ENCODE data around the gene JAKMIP1.

Gene JAKMIP1

DNA sequence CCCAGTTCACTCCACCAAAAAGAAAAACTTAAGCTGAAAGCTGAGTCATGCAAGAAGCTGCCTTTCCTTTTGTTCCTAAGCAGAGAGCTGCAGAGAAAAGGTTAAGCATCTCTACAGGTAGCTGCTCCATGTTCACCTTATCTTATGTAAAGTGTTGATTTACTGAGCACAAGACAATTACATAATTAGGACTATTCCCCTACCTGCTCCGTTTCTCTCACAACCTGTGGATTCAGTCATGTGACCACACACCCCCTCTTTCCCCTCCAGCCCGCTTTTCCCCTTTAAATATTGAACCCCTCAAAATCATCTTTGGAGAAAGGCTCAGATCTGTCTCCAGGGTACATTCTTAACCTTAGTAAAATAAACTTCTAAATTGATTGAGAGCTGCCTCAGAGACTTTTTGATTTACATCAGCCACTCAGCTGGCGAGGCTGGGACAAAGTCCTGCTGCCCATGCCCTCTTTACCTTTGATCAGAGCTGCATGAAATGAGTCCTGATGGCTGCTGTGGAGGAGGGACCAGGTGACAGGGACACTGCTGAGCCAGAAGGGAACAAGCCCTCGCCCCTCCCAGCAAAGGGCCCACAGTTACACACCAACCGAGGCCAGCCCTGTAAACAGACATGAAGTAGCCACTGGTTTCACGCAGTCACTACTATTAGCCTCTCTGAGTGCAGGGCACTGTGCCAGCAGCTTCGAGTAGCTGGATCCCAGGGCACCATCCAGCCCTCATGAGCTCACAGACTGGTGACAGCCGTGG is 128.2 kb downstream of the JAKMIP1 start:
- Histone ChIP-seq H3K9me3 (ENCODE audit: control insufficient read depth in 1 of 2, low read length in 2 of 2) (no peaks in the 10 kb centered on the region), H3K4me3 (ENCODE audit: low read depth in 1 of 2, low read length in 2 of 2) (no peak overlapping the region), H3K9ac (ENCODE audit: low read depth in 1 of 2, low read length in 2 of 2) (no peak overlapping the region), H3K27ac (ENCODE audit: low read depth, low read length) (no peak overlapping the region), H3K4me1 (ENCODE audit: control insufficient read depth in 1 of 2, insufficient read depth in 2 of 2, low read length in 2 of 2) (peaks cover 0 to 3% of the 10 kb centered on the region in 2 donors), H3K36me3 (ENCODE audit: control insufficient read depth in 1 of 2, insufficient read depth in 2 of 2, low read length in 2 of 2) (no peaks in the 10 kb centered on the region), H3K27me3 (ENCODE audit: control insufficient read depth in 1 of 2, insufficient read depth in 2 of 2, low read length in 2 of 2) (no peaks in the 10 kb centered on the region)

DNA sequence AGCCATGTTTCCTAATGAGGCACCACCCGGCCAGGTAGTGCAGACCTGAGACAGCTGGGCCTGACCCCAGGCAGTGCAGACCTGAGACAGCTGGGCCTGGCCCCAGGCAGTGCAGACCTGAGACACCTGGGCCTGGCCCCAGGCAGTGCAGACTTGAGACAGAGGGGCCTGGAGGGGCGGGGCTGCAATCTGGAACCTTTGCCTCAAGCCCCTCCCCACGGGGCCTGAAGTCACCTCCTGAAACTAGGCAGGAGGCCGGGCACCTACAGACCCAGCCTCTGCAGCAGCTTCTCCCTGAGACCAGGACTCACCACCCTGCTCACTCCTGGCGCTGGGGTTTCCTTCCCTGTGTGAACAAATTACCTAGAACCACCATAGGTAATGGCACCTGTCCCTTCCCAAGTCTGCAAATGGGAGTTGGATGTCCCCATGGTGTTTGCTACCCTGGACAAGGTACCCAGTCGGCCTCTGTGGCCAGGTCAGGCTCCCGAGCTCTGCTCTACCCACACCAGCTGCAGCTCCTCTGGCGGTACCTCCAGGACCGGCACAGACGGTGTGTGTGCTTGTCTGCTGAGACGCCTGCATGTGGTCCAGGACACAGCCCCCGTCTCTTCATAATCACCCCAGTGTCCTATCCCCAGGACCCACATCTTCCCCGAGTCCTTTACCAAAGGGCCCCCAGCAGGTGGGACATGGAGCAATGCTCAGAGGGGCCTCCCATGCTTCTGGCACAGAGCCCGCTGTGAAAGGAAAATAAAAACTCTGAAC is 129.0 kb downstream of the JAKMIP1 start:
- Histone ChIP-seq H3K9ac (ENCODE audit: low read depth in 1 of 2, low read length in 2 of 2) (no peak overlapping the region), H3K27me3 (ENCODE audit: control insufficient read depth in 1 of 2, insufficient read depth in 2 of 2, low read length in 2 of 2) (no peaks in the 10 kb centered on the region), H3K9me3 (ENCODE audit: control insufficient read depth in 1 of 2, low read length in 2 of 2) (no peaks in the 10 kb centered on the region), H3K4me3 (ENCODE audit: low read depth in 1 of 2, low read length in 2 of 2) (no peak overlapping the region), H3K36me3 (ENCODE audit: control insufficient read depth in 1 of 2, insufficient read depth in 2 of 2, low read length in 2 of 2) (no peaks in the 10 kb centered on the region), H3K4me1 (ENCODE audit: control insufficient read depth in 1 of 2, insufficient read depth in 2 of 2, low read length in 2 of 2) (peaks cover 0 to 3% of the 10 kb centered on the region in 2 donors), H3K27ac (ENCODE audit: low read depth, low read length) (no peak overlapping the region)

DNA sequence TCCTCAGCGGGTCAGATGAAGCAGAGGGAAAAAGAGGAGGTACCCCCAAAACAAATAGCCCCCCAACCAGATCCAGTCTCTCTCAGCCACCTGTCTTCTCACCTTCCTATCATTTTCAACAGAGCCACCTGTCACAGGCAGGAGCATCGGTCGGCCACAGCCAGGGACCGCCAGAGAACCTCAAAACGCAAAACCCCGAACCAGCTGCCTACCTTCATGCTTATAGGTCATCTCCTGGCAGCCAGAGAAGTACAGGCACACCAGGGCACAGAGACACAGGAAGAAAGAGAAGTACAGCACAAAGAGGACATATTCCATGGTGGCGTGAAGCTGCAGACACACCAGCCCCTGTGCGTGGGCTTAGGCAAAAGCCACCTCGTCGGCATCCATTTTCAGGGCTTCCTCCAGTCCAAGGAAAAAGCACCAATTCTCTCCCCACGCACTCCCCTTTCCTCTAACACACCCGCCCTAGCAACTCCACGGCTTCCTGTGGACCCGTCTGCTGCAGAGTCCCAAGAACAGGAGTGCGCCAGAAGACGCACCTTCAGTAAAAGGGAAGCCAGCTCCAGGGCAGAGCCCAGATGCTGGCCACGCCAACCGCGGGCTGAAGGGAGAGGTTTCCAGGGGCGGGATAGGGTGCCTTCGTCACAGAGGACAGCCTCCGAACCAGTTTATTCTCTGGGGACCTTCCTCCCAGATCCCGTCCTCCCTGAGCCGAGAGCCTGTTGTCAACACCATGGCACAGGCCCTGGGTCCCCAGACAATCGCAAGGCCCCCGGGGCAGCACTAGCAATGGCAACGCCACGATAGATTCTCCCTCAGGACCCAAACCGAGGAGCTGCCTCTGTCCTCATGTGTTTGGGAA is 130.3 kb downstream of the JAKMIP1 start:
- H3K36me3 ChIP-seq (ENCODE audit: control insufficient read depth in 1 of 2, insufficient read depth in 2 of 2, low read length in 2 of 2): no peaks in the 10 kb centered on the region
- H3K9ac ChIP-seq (ENCODE audit: low read depth in 1 of 2, low read length in 2 of 2): no peak overlapping the region
- no peaks in the 10 kb centered on the region for H3K27me3 ChIP-seq (ENCODE audit: control insufficient read depth in 1 of 2, insufficient read depth in 2 of 2, low read length in 2 of 2)
- peaks cover 0 to 3% of the 10 kb centered on the region in 2 donors for H3K4me1 ChIP-seq (ENCODE audit: control insufficient read depth in 1 of 2, insufficient read depth in 2 of 2, low read length in 2 of 2)
- no peak overlapping the region for H3K4me3 ChIP-seq (ENCODE audit: low read depth in 1 of 2, low read length in 2 of 2)
- H3K27ac ChIP-seq (ENCODE audit: low read depth, low read length): no peak overlapping the region
- H3K9me3 ChIP-seq (ENCODE audit: control insufficient read depth in 1 of 2, low read length in 2 of 2): no peaks in the 10 kb centered on the region

DNA sequence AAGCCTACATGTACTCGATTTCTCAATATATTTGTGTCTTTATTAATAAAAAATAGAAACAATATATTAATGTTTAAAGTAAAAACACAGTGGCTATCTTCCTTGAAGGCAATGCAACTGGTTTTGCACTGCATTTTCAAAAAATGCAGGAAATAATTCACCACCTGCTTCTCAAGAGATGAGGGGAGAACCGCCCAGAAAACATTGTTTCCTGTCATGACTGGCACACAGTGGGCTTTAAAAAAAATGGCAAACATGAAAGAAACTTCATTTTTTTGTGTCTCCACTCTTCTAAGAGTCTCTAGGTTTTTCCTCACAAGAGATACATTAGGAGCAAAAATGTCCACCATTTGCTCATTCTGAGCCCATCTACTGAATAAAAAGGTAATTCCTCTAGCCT is 131.4 kb downstream of the JAKMIP1 start:
- no peaks in the 10 kb centered on the region for H3K36me3 ChIP-seq (ENCODE audit: control insufficient read depth in 1 of 2, insufficient read depth in 2 of 2, low read length in 2 of 2)
- H3K9me3 ChIP-seq (ENCODE audit: control insufficient read depth in 1 of 2, low read length in 2 of 2): no peaks in the 10 kb centered on the region
- H3K4me3 ChIP-seq (ENCODE audit: low read depth in 1 of 2, low read length in 2 of 2): no peak overlapping the region
- no peak overlapping the region for H3K9ac ChIP-seq (ENCODE audit: low read depth in 1 of 2, low read length in 2 of 2)
- H3K27ac ChIP-seq (ENCODE audit: low read depth, low read length): no peak overlapping the region
- no peaks in the 10 kb centered on the region for H3K27me3 ChIP-seq (ENCODE audit: control insufficient read depth in 1 of 2, insufficient read depth in 2 of 2, low read length in 2 of 2)
- peaks cover 0 to 3% of the 10 kb centered on the region in 2 donors for H3K4me1 ChIP-seq (ENCODE audit: control insufficient read depth in 1 of 2, insufficient read depth in 2 of 2, low read length in 2 of 2)

DNA sequence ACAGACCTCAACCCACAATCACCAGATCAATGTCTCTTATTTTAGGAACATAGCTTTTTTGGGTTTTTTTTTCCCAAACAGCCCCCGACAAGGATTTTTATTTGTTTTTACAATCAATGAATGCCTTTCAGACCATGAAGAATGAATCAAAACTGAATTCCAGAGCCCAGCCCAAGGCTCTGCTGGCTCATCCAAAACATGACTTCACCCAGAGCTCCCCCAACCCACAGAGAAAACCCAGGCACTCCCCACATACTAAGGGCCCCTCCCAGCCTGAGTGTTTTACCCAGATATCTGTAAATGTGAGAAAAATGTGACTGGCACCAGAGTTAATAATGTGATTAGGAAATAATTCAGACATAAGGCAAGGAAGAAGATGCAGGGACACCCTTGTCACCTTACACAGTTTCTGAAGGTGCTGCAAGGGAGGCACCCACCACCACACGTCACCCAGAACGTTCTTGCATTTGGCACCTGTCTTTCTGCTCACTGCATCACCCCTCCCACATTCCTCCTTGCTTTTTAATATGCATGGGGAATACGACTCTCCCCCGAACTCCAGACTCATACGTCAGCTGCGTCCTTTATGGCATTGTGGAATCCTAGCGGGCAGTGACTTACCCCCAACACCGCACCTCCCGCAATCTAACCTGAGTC is 134.3 kb downstream of the JAKMIP1 start:
- Histone ChIP-seq H3K27ac (ENCODE audit: low read depth, low read length) (no peak overlapping the region), H3K9ac (ENCODE audit: low read depth in 1 of 2, low read length in 2 of 2) (no peak overlapping the region)

DNA sequence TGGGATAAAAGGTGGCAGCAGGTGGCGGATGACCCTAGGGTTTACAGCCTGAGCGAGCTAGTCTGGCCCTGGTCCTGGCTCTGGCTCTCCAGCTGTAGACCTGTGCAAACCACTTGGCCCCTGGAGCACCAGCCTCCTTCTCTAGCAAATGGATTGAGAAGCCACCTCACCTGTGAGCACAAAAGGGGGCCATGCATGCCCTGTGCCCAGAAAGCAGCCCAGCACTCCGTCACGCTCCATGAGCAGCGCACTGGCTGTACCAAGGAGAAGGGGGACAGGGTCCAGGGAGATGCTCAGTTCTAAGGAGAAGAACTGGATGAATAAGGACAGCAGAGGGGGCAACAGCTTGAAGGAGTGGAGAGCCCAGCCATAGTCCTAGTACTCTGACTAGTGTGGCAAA is 135.2 kb downstream of the JAKMIP1 start:
- Histone ChIP-seq H3K4me1 (ENCODE audit: control insufficient read depth in 1 of 2, insufficient read depth in 2 of 2, low read length in 2 of 2) (no peaks in the 10 kb centered on the region), H3K4me3 (ENCODE audit: low read depth in 1 of 2, low read length in 2 of 2) (no peak overlapping the region), H3K36me3 (ENCODE audit: control insufficient read depth in 1 of 2, insufficient read depth in 2 of 2, low read length in 2 of 2) (no peaks in the 10 kb centered on the region), H3K27me3 (ENCODE audit: control insufficient read depth in 1 of 2, insufficient read depth in 2 of 2, low read length in 2 of 2) (no peaks in the 10 kb centered on the region), H3K9ac (ENCODE audit: low read depth in 1 of 2, low read length in 2 of 2) (no peak overlapping the region), H3K9me3 (ENCODE audit: control insufficient read depth in 1 of 2, low read length in 2 of 2) (peaks cover 0 to 8% of the 10 kb centered on the region in 2 donors), H3K27ac (ENCODE audit: low read depth, low read length) (no peak overlapping the region)

More for the DNA sequence above, 134.3 kb downstream of the JAKMIP1 start:
- H3K36me3 ChIP-seq (ENCODE audit: control insufficient read depth in 1 of 2, insufficient read depth in 2 of 2, low read length in 2 of 2): no peaks in the 10 kb centered on the region
- no peaks in the 10 kb centered on the region for H3K9me3 ChIP-seq (ENCODE audit: control insufficient read depth in 1 of 2, low read length in 2 of 2)
- H3K4me3 ChIP-seq (ENCODE audit: low read depth in 1 of 2, low read length in 2 of 2): no peak overlapping the region
- no peaks in the 10 kb centered on the region for H3K27me3 ChIP-seq (ENCODE audit: control insufficient read depth in 1 of 2, insufficient read depth in 2 of 2, low read length in 2 of 2)
- no peaks in the 10 kb centered on the region for H3K4me1 ChIP-seq (ENCODE audit: control insufficient read depth in 1 of 2, insufficient read depth in 2 of 2, low read length in 2 of 2)

DNA sequence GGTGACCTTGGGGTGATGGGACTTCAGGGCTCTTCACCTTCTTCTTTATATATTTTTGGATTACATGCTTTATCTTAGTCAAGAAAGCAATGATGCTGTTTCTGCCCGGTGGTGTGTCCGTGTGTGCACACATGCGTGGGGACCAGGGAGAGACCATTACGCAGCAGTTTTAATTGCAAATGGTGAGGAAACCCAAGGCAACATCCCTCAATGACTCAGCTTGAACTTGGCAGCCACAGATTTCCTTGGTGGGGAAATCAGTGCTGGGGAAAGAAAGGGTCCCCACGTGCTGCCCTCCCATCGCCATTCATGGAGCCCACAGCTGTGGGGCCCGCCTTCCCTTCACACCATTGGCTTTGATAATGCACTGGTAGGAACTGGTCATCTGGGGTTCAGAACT is 136.0 kb downstream of the JAKMIP1 start:
- no peak overlapping the region for H3K4me3 ChIP-seq (ENCODE audit: low read depth in 1 of 2, low read length in 2 of 2)
- H3K9ac ChIP-seq (ENCODE audit: low read depth in 1 of 2, low read length in 2 of 2): no peak overlapping the region
- H3K9me3 ChIP-seq (ENCODE audit: control insufficient read depth in 1 of 2, low read length in 2 of 2): peaks cover 8 to 16% of the 10 kb centered on the region in 2 donors
- no peaks in the 10 kb centered on the region for H3K4me1 ChIP-seq (ENCODE audit: control insufficient read depth in 1 of 2, insufficient read depth in 2 of 2, low read length in 2 of 2)
- no peaks in the 10 kb centered on the region for H3K36me3 ChIP-seq (ENCODE audit: control insufficient read depth in 1 of 2, insufficient read depth in 2 of 2, low read length in 2 of 2)
- H3K27ac ChIP-seq (ENCODE audit: low read depth, low read length): no peak overlapping the region
- no peaks in the 10 kb centered on the region for H3K27me3 ChIP-seq (ENCODE audit: control insufficient read depth in 1 of 2, insufficient read depth in 2 of 2, low read length in 2 of 2)

DNA sequence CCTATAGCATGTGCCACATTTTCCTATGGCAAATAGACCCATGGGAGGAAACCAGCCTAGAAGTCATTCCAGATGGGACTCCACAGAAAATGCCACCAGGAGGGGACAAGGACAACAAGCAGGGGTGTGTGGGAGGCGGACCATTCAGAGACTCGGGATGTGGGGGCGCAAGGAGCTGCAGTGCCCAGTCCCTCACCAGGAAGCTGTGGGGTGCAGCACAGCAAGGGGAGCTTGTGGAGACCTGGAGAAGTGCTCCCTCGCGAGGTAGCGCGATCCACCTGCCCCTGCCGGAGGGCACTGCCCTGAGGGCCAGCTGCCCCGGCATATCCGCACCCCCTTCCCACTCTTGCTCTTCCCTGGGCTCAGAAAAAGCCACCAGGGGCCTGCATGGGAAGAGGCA is 136.7 kb downstream of the JAKMIP1 start:
- H3K27me3 ChIP-seq (ENCODE audit: control insufficient read depth in 1 of 2, insufficient read depth in 2 of 2, low read length in 2 of 2): no peaks in the 10 kb centered on the region
- no peaks in the 10 kb centered on the region for H3K36me3 ChIP-seq (ENCODE audit: control insufficient read depth in 1 of 2, insufficient read depth in 2 of 2, low read length in 2 of 2)
- H3K9ac ChIP-seq (ENCODE audit: low read depth in 1 of 2, low read length in 2 of 2): no peak overlapping the region
- no peak overlapping the region for H3K27ac ChIP-seq (ENCODE audit: low read depth, low read length)
- no peaks in the 10 kb centered on the region for H3K4me1 ChIP-seq (ENCODE audit: control insufficient read depth in 1 of 2, insufficient read depth in 2 of 2, low read length in 2 of 2)
- no peak overlapping the region for H3K4me3 ChIP-seq (ENCODE audit: low read depth in 1 of 2, low read length in 2 of 2)
- peaks cover 15 to 23% of the 10 kb centered on the region in 2 donors for H3K9me3 ChIP-seq (ENCODE audit: control insufficient read depth in 1 of 2, low read length in 2 of 2)

DNA sequence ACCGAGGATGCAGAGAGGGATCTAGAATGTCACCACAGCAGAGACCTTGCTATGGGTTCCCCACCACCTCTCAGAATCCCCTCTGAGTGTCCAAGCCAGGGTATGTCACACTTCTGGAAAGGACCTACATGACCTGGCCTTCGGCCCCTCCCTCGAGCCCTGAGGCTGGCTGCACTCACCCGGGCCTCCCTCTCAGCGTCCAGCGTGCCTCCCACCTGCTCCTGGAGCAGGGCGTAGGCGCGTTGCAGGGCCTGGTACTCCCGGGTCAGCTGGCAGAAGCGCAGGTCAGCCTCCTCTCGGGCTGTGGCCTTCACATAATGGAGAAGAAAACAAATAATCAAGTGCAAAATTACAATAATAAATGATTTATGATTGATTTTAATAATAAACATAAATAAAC is 138.2 kb downstream of the JAKMIP1 start:
- Histone ChIP-seq H3K9me3 (ENCODE audit: control insufficient read depth in 1 of 2, low read length in 2 of 2) (peaks cover 30 to 39% of the 10 kb centered on the region in 2 donors), H3K9ac (ENCODE audit: low read depth in 1 of 2, low read length in 2 of 2) (no peak overlapping the region), H3K4me3 (ENCODE audit: low read depth in 1 of 2, low read length in 2 of 2) (no peak overlapping the region), H3K27me3 (ENCODE audit: control insufficient read depth in 1 of 2, insufficient read depth in 2 of 2, low read length in 2 of 2) (no peaks in the 10 kb centered on the region), H3K4me1 (ENCODE audit: control insufficient read depth in 1 of 2, insufficient read depth in 2 of 2, low read length in 2 of 2) (no peaks in the 10 kb centered on the region), H3K36me3 (ENCODE audit: control insufficient read depth in 1 of 2, insufficient read depth in 2 of 2, low read length in 2 of 2) (no peaks in the 10 kb centered on the region), H3K27ac (ENCODE audit: low read depth, low read length) (no peak overlapping the region)
